Measurements from ENCODE around the gene BTNL9. TPM values are rescaled to one million over a fixed set of nuclear protein-coding genes. Genes with fewer than 3 reads are reported as not detected.

Gene BTNL9
- total RNA-seq, 1 experiment from 2014 or later = 5.0 TPM

DNA sequence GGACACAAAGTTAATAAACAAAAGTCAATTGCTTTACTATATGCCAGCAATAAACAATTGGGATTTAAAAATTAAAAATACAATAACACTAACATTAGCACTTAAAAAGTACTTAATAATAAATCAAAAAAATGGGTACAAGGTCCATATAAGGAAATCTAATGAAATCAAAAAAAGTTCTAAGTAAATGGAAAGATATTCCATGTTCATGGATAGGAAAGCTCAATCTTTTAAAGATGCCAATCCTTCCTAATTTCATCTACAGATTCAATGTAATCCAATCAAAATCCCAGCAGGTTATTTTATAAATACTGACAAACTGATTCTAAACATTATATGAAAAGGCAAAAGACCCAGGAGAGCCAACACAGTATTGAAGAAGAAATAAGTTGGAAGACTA is 41.9 kb downstream of the BTNL9 start:
- BruUV-seq (replicated peaks) = no TSS peak
- H3K36me3 Mint-ChIP-seq (ENCODE audit: insufficient read depth, unreplicated experiment) = peaks cover 4% of the 10 kb centered on the region
- CTCF ChIA-PET = no interaction called here
- H3K9me3 Mint-ChIP-seq (ENCODE audit: low read depth, unreplicated experiment) = no peaks in the 10 kb centered on the region
- H3K27me3 Mint-ChIP-seq (ENCODE audit: unreplicated experiment) = peaks cover 81% of the 10 kb centered on the region
- DNase-seq = no peak
- H3K27ac Mint-ChIP-seq (ENCODE audit: unreplicated experiment) = no peak overlapping the region
- no peak overlapping the region for H3K4me3 Mint-ChIP-seq (ENCODE audit: low read depth, unreplicated experiment)
- intact Hi-C loops (cut with micrococcal nuclease; ENCODE audit: unreplicated experiment) = no loop called here
- TF ChIP-seq, protein P1, sequence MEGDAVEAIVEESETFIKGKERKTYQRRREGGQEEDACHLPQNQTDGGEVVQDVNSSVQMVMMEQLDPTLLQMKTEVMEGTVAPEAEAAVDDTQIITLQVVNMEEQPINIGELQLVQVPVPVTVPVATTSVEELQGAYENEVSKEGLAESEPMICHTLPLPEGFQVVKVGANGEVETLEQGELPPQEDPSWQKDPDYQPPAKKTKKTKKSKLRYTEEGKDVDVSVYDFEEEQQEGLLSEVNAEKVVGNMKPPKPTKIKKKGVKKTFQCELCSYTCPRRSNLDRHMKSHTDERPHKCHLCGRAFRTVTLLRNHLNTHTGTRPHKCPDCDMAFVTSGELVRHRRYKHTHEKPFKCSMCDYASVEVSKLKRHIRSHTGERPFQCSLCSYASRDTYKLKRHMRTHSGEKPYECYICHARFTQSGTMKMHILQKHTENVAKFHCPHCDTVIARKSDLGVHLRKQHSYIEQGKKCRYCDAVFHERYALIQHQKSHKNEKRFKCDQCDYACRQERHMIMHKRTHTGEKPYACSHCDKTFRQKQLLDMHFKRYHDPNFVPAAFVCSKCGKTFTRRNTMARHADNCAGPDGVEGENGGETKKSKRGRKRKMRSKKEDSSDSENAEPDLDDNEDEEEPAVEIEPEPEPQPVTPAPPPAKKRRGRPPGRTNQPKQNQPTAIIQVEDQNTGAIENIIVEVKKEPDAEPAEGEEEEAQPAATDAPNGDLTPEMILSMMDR (IDR thresholded peaks at IDR 0.05; ENCODE audit: unreplicated experiment) = no peak
- peaks cover 3% of the 10 kb centered on the region for H3K4me1 Mint-ChIP-seq (ENCODE audit: low read depth, unreplicated experiment)

DNA sequence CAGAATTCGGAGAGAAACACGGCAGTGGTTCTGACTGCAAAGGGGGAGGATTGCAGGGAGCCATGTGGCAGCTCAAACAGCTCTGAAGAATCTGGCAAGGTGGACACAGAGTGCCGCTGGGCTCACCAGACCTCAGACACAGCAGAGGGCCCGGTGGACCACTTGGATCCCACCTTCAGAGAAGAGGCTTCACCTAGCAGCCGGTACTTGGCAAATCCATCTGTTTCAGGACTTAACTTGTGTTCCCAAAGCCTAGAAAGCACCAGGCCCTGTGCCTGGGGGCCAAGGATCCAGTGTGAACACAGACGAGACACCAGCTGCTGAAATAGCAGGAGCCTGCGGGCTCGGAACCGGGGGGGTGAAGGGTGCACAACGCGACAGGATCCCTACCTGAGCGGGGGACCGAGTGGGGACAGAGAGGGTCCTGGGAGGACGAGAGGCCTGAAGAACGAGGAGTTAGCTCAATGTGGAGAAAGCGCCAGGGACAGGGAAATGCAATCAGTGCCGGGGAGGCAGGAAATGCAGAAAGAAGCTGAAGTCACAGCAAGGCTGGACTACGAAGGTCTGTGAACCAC is 44.6 kb downstream of the BTNL9 start:
- no TSS peak for BruUV-seq (replicated peaks)
- intact Hi-C loops (cut with micrococcal nuclease; ENCODE audit: unreplicated experiment) = no loop called here
- Mint-ChIP-seq H3K27ac (ENCODE audit: unreplicated experiment) (no peak overlapping the region), H3K4me3 (ENCODE audit: low read depth, unreplicated experiment) (no peak overlapping the region), H3K4me1 (ENCODE audit: low read depth, unreplicated experiment) (peaks cover 7% of the 10 kb centered on the region), H3K27me3 (ENCODE audit: unreplicated experiment) (peaks cover 80% of the 10 kb centered on the region), H3K36me3 (ENCODE audit: insufficient read depth, unreplicated experiment) (peaks cover 4% of the 10 kb centered on the region), H3K9me3 (ENCODE audit: low read depth, unreplicated experiment) (no peaks in the 10 kb centered on the region)
- CTCF ChIA-PET = no interaction called here
- TF ChIP-seq, protein P1 (IDR thresholded peaks at IDR 0.05; ENCODE audit: unreplicated experiment) = no peak
- DNase-seq = no peak

DNA sequence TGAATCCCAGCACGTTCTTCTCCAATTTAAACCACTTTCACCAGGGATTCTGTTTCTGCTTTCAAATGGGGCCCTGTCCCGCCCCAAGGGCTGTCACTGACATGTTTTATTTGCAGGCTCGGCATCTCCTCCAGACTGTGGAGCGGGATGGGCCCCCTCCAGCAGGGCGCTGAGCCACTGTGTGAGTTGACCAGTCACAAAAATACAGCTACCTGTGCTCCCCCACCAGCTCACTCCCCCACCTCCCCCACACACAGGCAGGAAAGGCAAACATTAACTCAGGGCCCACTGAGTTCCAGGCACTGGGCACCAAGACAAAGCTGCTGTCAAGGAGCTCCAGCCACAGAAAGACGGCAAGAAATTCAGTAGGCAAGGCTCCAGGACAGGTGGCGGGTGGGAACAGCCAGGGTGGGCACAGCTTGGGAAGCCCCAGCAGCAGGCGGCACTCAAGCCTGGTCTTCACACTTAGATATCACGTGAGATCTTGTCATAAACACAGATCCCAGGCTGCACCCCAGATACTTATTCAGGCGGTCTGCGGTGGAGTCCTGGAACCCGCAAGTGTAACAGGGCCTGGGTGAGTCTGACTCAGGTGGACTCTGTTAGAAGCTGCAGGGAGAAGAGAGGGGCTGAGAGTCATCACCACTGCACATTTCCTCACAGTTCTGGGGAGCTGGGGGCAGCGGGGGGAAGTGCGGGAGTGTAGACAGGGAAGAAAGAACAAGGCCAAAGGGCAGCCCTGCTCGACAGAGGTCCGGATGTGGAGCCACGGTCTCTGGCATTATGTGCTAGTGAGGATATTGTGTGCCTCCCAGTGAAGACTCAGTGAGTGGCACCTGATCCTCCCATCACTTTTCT is 46.2 kb downstream of the BTNL9 start:
- Mint-ChIP-seq H3K27me3 (ENCODE audit: unreplicated experiment) (peaks cover 65% of the 10 kb centered on the region), H3K9me3 (ENCODE audit: low read depth, unreplicated experiment) (no peaks in the 10 kb centered on the region), H3K27ac (ENCODE audit: unreplicated experiment) (no peak overlapping the region), H3K36me3 (ENCODE audit: insufficient read depth, unreplicated experiment) (peaks cover 4% of the 10 kb centered on the region), H3K4me1 (ENCODE audit: low read depth, unreplicated experiment) (peaks cover 7% of the 10 kb centered on the region), H3K4me3 (ENCODE audit: low read depth, unreplicated experiment) (no peak overlapping the region)
- TF ChIP-seq, protein P1 (IDR thresholded peaks at IDR 0.05; ENCODE audit: unreplicated experiment) = no peak
- BruUV-seq (replicated peaks) = no TSS peak
- CTCF ChIA-PET = interaction anchor here (0.8 kb wide), 1 partner anchor 20 kb away, joined by 3 read pairs; no protein-coding TSS in a partner anchor
- intact Hi-C loops (cut with micrococcal nuclease; ENCODE audit: unreplicated experiment) = no loop called here
- DNase-seq = no peak

DNA sequence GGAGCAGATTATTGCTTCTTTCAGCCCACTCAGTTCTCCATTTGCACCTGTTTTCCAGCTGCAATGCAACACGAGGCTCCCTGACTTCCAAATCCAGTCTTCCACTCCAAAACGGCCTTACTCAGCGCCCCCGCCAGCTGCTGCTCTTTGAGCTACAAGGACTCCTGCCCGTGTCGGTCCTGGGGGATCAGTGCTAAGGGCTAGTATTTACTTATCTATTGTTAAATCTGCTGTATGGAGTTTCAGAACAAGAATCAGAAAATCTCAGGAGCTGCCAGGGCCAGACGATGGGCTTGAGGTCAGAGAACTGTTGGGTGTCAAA is 46.8 kb downstream of the BTNL9 start:
- peaks cover 4% of the 10 kb centered on the region for H3K36me3 Mint-ChIP-seq (ENCODE audit: insufficient read depth, unreplicated experiment)
- intact Hi-C loops (cut with micrococcal nuclease; ENCODE audit: unreplicated experiment) = no loop called here
- TF ChIP-seq, protein P1 (IDR thresholded peaks at IDR 0.05; ENCODE audit: unreplicated experiment) = no peak
- DNase-seq = no peak
- no TSS peak for BruUV-seq (replicated peaks)
- CTCF ChIA-PET = interaction anchor here (1.0 kb wide), 1 partner anchor 218 kb away, joined by 3 read pairs; no protein-coding TSS in a partner anchor
- no peak overlapping the region for H3K4me3 Mint-ChIP-seq (ENCODE audit: low read depth, unreplicated experiment)
- peaks cover 7% of the 10 kb centered on the region for H3K4me1 Mint-ChIP-seq (ENCODE audit: low read depth, unreplicated experiment)
- H3K9me3 Mint-ChIP-seq (ENCODE audit: low read depth, unreplicated experiment) = no peaks in the 10 kb centered on the region
- peaks cover 59% of the 10 kb centered on the region for H3K27me3 Mint-ChIP-seq (ENCODE audit: unreplicated experiment)
- H3K27ac Mint-ChIP-seq (ENCODE audit: unreplicated experiment) = no peak overlapping the region

All from Calu3 (cell line).